Measurements from ENCODE around the gene C16orf54. TPM values are rescaled to one million over a fixed set of nuclear protein-coding genes. Genes with fewer than 3 reads are reported as not detected.
"Not testable (repeated sequence)": the region's sequence is repeated elsewhere in the genome, so short reads cannot be mapped to it uniquely, and the experiment has no call there.

The C16orf54 gene
- total and polyA plus RNA-seq, 5 donors = 0.23 to 1.1 (median 0.72) TPM

GRCh38 chr16:29692606-29693005 is 53.2 kb downstream of the C16orf54 start:
- not testable (repeated sequence) for DNase-seq; H3K27me3 ChIP-seq (ENCODE audit: control insufficient read depth, insufficient read depth); H3K27ac ChIP-seq (ENCODE audit: low read length); H3K4me1 ChIP-seq (ENCODE audit: control insufficient read depth, insufficient read depth, low read length); H3K9me3 ChIP-seq (ENCODE audit: control insufficient read depth, low read length); H3K4me3 ChIP-seq (ENCODE audit: low read length); ATAC-seq
- intact Hi-C loops (cut with DNase I) = loop anchor here in 2 of 4 donors (10.0 kb wide), 1 partner anchor 332 kb away; the partner anchor contains the start of gene C16orf92 (in 2 of the 2)
- 97% methylated on average over 26 of the region's 26 CpGs for WGBS

Other genes with a start within 250 kb of the C16orf54 start
- 10 to 100 TPM; 20.4 to 32.6 (median 24.6) TPM for gene NPIPB12, start 239.6 kb downstream of the C16orf54 start, total RNA-seq
- 19.1 TPM for gene NPIPB12, start 239.6 kb downstream of the C16orf54 start, polyA plus RNA-seq
- gene SPN, start 82.7 kb downstream of the C16orf54 start, total RNA-seq = 1 to 10 TPM; 1.3 to 3.4 (median 2.9) TPM
- 2.6 TPM for gene SPN, start 82.7 kb downstream of the C16orf54 start, polyA plus RNA-seq
- gene QPRT, start 66.8 kb downstream of the C16orf54 start, total RNA-seq = 10 to 100 TPM; 20.4 to 53.5 (median 39.7) TPM
- gene QPRT, start 66.8 kb downstream of the C16orf54 start, polyA plus RNA-seq = 44.3 TPM
- gene ZG16, start 32.3 kb upstream of the C16orf54 start, total RNA-seq = not detected
- gene ZG16, start 32.3 kb upstream of the C16orf54 start, polyA plus RNA-seq = not detected
- gene KIF22, start 44.8 kb upstream of the C16orf54 start, total RNA-seq = 10 to 100 TPM; 19.0 to 53.8 (median 41.6) TPM
- 89.6 TPM for gene KIF22, start 44.8 kb upstream of the C16orf54 start, polyA plus RNA-seq
- 100 to 1,000 TPM in 3 of 4 donors, 10 to 100 TPM in 1; 82.3 to 113 (median 104) TPM for gene MAZ, start 60.5 kb upstream of the C16orf54 start, total RNA-seq
- gene MAZ, start 60.5 kb upstream of the C16orf54 start, polyA plus RNA-seq = 69.3 TPM
- 1 to 10 TPM; 2.5 to 5.0 (median 4.4) TPM for gene PRRT2, start 66.2 kb upstream of the C16orf54 start, total RNA-seq
- gene PRRT2, start 66.2 kb upstream of the C16orf54 start, polyA plus RNA-seq = 4.8 TPM
- 10 to 100 TPM; 13.7 to 20.3 (median 15.2) TPM for gene PAGR1, start 70.2 kb upstream of the C16orf54 start, total RNA-seq
- gene PAGR1, start 70.2 kb upstream of the C16orf54 start, polyA plus RNA-seq = 33.8 TPM
- gene MVP, start 74.5 kb upstream of the C16orf54 start, total RNA-seq = 10 to 100 TPM; 48.2 to 73.9 (median 64.0) TPM
- gene MVP, start 74.5 kb upstream of the C16orf54 start, polyA plus RNA-seq = 50.6 TPM
- gene CDIPT, start 117.2 kb upstream of the C16orf54 start, total RNA-seq = 100 to 1,000 TPM in 2 of 4 donors, 10 to 100 TPM in 2; 86.7 to 109 (median 99.1) TPM
- 106 TPM for gene CDIPT, start 117.2 kb upstream of the C16orf54 start, polyA plus RNA-seq
- gene SEZ6L2, start 153.6 kb upstream of the C16orf54 start, total RNA-seq = 1 to 10 TPM; 1.5 to 3.6 (median 2.1) TPM
- 0.36 TPM for gene SEZ6L2, start 153.6 kb upstream of the C16orf54 start, polyA plus RNA-seq
- under 1 TPM in 3 of 4 donors, not detected in 1; 0.24 to 0.50 (median 0.28) TPM for gene ASPHD1, start 154.5 kb upstream of the C16orf54 start, total RNA-seq
- gene ASPHD1, start 154.5 kb upstream of the C16orf54 start, polyA plus RNA-seq = 0.14 TPM
- gene KCTD13, start 180.2 kb upstream of the C16orf54 start, total RNA-seq = 10 to 100 TPM in 2 of 4 donors, 1 to 10 TPM in 2; 7.3 to 12.8 (median 9.2) TPM
- 7.1 TPM for gene KCTD13, start 180.2 kb upstream of the C16orf54 start, polyA plus RNA-seq
- gene TMEM219, start 216.1 kb upstream of the C16orf54 start, total RNA-seq = 10 to 100 TPM; 79.7 to 90.4 (median 82.1) TPM
- gene TMEM219, start 216.1 kb upstream of the C16orf54 start, polyA plus RNA-seq = 97.4 TPM
- gene TAOK2, start 227.9 kb upstream of the C16orf54 start, total RNA-seq = 10 to 100 TPM; 37.2 to 40.1 (median 39.4) TPM
- gene TAOK2, start 227.9 kb upstream of the C16orf54 start, polyA plus RNA-seq = 38.3 TPM
- 10 to 100 TPM; 11.6 to 21.7 (median 17.5) TPM for gene HIRIP3, start 249.6 kb upstream of the C16orf54 start, total RNA-seq
- 19.1 TPM for gene HIRIP3, start 249.6 kb upstream of the C16orf54 start, polyA plus RNA-seq